Umbilical cord (tissue), 2 donors: ENCODE measurements around the gene RNF20. TPM values are rescaled to one million over a fixed set of nuclear protein-coding genes. Genes with fewer than 3 reads are reported as not detected.
A peak's percentile ranks its signal among the peaks of the same experiment; 100 is the strongest.
"Not testable (repeated sequence)": the region's sequence is repeated elsewhere in the genome, so short reads cannot be mapped to it uniquely, and the experiment has no call there.

Experiments used
- DNase-seq: peaks from one replicate; pipeline ENCODE4 v3.0.0-alpha.2; 2015; ENCODE audit warnings: low spot score
- total RNA-seq: library from RNA; depleted of rRNA; stranded (reverse); fragments of >200 nt; gene quantifications from one replicate; pipeline ENCODE4 v1.2.3, GENCODE V29; 2014; ENCODE audit warnings: low replicate concordance; ENCODE audit not compliant: insufficient read depth

The RNF20 gene
- total RNA-seq, 1 donor from 2014 or later, result 23.1 TPM

GRCh38 chr9:101530076-101530711 is 3.5 kb upstream of the RNF20 start:
- peak; percentile 78 for DNase-seq

- no peak for DNase-seq
Measured at GRCh38 chr9:101536351-101536750, 2.7 kb downstream of the RNF20 start.

DNA sequence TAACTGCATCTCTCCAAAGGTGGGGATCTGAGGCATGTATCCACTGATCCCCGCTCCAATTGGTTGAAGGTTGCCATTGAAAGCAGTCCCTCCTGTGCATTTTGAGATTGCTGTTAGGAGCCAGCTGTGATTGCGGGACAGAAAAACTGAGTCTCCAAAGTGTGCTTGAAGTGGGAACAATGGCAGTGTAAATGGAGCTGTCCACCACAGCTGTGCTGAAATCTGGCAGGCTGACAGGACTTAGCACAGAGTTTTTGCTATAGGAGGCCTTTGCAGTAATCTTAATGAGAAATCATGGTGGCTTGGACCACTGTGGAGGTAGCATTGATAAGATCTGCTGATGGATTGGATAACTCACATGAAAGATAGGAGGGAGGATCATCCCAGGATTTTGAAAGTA is 3.3 kb downstream of the RNF20 start:
- peak; percentile 20 for DNase-seq

- DNase-seq, result no peak
Measured at GRCh38 chr9:101540069-101540468, 6.4 kb downstream of the RNF20 start.

- no peak for DNase-seq
Measured at GRCh38 chr9:101543098-101543735, 9.6 kb downstream of the RNF20 start.

DNA sequence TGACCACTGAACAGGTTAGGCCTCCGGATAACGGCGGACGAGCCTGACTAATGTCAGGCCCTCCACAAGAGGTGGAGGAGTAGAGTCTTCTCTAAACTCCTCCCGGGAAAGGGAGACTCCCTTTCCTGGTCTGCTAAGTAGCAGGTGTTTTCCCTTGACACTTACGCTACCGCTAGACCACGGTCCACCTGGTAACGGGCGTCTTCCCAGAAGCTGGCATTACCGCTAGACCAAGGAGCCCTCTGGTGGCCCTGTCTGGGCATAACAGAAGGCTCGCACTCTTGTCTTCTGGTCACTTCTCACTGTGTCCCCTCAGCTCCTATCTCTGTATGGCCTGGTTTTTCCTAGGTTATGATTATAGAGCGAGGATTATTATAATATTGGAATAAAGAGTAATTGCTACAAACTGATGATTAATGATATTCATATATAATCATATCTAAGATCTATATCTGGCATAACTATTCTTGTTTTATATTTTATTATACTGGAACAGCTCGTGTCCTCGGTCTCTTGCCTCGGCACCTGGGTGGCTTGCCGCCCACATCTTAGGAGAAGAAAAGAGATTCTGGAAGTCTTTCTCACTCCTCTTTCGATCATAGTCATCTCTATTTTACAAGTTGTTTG is 15.9 kb downstream of the RNF20 start:
- DNase-seq, result not testable (repeated sequence)

DNA sequence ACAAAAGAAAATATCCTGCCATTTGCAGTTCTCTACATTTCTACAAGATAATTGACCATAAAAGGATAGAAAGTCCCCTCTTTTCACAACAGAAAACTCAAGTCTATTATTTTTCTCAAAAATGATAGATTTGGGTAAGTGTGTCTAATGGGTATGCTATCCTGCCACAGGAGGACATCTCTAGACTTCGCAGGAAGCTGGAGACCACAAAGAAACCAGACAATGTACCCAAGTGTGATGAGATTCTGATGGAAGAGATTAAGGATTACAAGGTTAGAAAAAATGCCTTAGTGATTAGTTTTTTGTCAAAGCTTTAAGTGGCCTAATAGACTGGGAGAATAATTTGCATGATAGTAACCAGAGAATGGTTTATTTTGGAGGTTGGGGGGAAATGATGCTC is 28.1 kb downstream of the RNF20 start:
- DNase-seq, result no peak

DNA sequence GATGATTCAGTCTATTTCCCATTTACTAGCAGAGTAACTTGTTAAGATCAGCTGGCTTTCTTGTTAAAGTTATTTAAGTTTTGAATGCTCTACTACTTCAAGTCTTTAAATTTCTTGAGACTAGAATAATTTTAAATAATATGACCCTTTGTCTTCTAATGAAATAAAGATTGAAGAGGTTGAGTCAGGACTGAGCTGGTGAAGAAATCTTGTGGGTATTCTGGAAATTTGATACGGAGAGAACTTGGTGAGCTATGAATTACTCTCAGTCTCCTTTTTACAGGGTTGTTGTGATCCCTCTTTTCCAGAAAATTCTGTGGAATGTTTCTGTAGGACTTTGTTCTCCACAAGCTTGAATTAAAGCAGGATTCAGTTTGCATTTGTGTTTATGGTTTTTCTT is 29.3 kb downstream of the RNF20 start:
- no peak for DNase-seq

DNA sequence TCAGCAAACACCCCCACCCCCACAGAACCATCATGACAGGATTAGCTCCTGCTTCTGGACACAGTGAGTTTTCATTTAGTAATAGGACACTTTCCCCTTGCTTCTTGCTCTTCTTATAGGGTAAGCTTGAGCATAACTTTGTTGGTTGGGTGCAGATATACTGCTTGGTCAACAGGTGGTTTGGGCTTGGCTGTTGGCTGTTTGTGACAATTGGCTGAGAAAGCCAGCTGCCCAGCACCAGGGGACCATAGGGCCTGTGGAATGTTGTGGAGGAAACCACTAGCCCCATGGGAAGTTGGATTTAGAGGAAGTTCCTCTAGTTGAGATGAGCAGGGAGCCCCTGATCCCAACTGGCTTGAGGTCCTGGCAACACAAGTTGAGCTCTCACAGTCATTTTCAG is 30.6 kb downstream of the RNF20 start:
- DNase-seq, result no peak

- DNase-seq, result no peak
Measured at GRCh38 chr9:101566904-101567724, 33.5 kb downstream of the RNF20 start.

DNA sequence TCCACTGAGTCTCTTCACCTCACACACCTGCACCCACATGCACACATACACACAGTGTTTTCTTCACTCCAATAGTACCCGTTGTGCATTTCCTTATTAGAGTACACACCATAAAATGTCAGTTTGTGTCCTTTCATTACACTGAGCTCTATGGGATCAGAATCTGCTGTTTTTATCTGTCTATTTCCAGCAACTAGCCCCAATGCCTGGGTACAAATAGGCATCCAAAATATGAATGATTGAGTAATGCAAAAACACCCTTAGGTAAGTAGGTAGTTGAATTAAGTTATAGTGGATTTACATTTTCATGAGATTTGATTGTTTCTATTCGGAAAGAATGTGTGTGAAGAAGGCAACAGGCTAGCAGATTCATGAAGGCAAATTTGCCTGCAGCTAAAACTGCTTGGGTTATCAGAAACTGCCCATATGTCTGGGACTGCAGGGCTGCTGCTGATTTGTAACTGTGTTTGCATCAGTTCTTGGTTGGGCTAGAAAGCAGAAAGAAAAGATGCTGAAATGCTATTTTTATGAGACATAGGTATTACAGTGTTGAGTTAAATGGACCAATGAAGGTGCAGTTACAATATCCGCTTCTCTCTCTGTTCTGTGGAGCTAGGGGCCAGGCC is 34.2 kb downstream of the RNF20 start:
- no peak for DNase-seq

DNA sequence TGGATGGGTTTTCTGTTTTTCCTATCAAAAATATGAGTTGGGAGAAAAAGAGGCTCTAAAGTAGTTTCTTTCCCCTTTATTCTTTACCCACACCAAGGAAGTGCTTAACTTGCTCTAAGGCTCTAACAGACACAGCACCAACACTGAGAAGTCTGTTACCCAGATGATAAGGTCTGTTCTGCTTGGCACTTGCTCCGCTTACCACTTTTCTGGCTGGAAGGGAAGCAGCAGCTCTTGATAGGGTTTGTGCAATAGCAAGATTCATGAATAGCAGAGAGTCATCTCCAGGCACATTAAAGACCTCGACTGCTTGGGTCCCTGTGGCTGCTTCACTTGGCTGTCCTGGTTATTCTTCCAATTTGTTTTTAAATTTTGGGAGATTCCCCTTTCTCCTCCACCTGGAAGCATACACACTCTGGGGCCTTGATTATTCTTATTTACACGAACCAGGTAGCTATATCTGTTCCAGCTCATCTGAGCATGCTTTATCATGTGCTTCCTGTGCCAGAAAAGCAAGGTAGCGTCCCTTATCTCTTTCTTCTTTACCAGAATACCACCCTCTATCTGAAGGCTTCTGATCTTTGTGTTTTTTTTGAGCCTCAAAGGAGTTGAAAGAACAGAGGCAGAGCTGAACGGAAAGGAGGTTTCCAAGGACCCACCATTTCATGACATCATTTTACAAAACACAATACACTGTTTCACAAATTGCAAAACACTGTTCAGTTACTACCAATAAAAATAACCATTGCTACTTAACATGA is 36.3 kb downstream of the RNF20 start:
- no peak for DNase-seq

DNA sequence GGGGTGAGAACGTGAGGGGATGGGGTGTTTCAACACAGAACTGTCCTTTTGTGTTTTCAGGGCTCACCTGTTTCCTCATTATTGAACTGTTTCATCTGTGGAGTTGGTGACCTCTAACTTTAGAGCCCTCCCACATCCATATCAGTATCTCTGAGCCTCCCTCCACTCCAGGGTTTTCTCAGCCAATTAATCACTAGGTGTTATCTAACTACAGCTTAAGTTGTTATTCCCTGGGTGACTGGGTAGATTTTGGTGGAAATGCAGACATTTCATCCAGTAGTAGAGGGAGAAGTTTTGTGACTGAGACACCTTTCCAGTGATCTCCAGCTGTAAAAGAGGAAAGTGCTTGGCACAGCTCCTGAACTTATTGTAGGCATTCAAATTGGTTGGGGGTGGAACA is 37.5 kb downstream of the RNF20 start:
- no peak for DNase-seq

DNA sequence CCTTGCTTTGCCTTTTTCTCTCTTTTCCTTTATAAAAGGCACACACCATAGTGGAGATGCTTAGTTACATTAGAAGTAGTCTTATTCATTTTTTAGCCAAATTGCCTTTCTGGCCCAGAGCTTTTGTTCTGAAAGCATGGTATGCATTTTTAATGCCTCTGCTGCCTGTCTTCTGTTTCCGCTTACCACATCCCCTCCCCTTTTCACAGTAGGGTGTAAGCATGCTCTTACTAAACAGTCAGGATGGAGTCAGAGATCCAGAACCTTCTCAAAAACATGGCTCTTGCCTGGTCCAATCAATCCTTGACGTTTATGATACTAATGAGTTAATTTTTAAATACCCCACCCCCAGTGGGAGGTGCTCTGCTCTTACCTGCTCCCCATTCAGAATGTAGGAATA is 38.7 kb downstream of the RNF20 start:
- no peak for DNase-seq

GRCh38 chr9:101574731-101575333 is 41.2 kb downstream of the RNF20 start:
- DNase-seq, result no peak

DNA sequence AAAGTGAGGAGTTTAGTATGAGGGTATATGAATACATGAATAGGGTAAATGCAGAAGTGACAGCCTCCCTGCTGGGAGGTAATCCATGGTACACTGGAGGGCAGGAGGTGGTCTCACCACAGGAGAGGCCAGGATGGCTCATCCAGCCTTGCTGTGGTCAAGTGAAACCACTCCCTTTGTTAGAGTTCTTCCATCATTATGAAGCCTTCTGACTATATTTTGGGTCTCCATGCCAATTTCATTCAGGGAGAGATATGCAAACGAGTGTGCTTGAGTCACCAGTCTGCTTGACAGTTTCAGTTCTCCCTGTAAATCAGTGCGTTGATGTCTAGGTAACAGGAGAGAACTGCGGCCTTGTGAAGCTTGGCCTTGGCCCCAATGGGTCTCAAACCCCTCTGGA is 44.7 kb downstream of the RNF20 start:
- DNase-seq, result no peak

DNA sequence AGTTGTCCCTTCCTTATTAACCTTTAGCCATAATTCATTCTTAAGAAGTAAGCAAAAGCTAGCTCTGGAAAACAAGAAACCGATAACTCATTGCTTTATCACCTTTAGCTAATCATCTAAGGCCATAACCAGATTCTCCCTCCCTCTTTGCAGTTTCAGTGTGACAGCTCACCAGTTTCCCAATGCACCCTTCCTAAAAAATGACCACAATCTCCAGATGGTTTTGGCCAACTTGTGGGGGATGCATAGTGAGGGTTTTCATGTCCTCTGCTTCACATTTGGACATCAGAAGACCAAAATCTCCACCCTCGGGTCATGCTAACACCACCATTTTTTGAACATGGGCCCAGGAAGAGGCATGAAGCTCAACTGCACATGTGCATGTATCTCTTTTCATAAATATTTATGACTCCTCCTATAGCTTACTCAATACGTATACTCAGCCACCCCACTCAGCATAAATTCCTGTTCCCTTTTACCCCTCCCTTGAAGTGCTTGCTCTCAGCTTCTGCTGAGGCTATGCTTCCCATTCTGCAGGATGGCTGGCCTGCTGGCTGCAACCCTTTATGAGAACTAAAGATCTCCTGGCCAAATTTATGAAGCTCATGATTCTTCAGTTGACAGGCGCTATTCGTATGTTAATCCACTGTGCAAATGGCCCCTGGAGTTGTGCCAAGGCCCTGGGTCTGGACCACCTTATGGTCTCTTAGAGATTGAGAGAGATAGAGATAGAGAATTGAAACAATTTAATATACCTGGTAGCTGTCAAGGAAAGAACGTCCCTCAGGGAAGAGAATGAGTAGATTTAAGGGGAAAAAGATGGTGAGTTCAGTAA is 46.3 kb downstream of the RNF20 start:
- no peak for DNase-seq

DNA sequence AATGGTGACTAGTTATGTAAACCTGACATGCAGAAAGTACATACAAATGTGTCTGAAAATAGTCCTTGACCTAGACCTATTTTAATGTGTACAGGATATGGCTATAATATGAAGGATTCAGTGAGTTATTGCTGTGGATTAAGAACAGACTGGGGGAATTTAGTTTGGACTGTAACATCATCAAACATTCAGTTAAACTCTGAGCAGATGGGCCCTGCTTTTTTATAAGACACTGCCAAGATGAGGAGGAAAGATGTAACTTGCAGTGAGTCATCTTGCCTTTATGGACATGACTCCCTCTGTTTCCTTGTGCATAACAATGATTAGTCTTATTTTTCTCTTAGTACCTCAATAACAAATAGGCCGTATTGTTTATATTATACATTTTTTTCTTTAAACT is 48.9 kb downstream of the RNF20 start:
- peak; percentile 94 for DNase-seq

GRCh38 chr9:101585740-101586139 is 52.1 kb downstream of the RNF20 start:
- DNase-seq, result peak; percentile 17

GRCh38 chr9:101586651-101587050 is 53.0 kb downstream of the RNF20 start:
- DNase-seq, result no peak
